Hematopoietic multipotent progenitor cell treated with erythropoietin and hydrocortisone succinate and interleukin-3 and kit ligand, for 6 days (in vitro differentiated cells): ENCODE measurements around the gene DLGAP1.
"Not testable (repeated sequence)": the region's sequence is repeated elsewhere in the genome, so short reads cannot be mapped to it uniquely, and the experiment has no call there.

Source experiments
- DNase-seq: peaks from one replicate; pipeline ENCODE4 v3.0.0-alpha.2; 2015

Gene DLGAP1

DNA sequence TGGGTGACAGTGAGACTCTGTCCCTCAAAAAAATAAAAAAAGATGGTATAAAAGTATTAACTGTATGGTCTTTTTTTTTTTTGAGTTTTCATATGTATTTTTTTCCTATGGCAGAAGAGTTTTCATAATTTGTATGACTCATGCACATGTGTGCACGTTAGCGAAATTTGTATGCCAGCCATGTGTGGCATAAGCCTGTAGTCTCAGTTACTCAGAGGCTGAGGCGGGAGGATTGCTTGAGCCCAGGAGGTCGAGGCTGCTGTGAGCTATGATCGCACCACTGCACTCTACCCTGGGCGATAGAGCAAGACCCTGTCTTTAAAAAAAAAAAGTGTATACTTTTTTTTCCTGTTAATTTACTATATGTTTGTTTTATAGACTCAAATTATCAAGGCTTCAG lies 844.3 kb downstream of the DLGAP1 start:
- no peak for DNase-seq

DNA sequence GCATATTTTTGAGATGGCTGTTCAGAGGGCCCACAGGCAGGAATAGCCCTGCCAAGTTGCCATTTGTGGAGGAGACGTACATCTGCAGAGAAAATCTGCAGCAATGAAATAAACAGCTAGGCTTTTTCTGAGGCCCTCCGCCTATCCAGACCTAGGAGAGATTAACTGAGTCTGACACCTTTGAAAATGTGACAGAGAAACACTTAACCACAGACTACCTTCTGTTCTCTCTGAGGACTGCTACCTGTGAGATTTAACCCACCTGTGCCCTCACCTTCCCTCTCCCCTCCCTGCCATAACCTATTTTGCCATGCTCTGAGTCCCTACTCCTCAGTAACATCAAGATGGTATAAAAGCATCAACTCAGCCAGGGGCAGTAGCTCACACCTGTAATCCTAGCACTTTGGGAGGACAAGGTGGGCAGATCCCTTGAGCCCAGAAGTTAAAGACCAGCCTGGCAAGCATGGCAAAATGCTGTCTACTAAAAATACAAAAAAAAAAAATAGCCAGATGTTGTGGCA lies 844.9 kb downstream of the DLGAP1 start:
- DNase-seq, result no peak

DNA sequence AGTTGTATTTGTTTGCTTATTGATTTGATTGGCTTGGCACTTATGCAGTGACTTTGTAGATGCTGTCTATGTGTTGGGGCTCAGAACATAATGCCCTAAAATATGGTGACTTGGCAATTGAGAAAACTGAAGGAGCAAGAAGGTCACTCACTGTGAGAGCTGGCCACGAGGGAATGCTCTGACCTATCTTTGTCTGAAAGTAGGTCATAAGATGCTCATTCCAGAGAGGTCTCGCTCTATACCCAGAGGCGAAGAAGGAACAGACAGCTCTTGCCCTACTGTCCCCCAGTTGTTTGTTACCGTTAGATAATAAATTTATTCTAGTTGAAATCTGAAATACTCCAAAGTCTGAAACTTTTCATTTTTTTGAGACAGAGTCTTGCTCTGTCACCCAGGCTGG lies 846.6 kb downstream of the DLGAP1 start:
- no peak for DNase-seq

- not testable (repeated sequence) for DNase-seq
These were observed 847.0 kb downstream of the DLGAP1 start for GRCh38 chr18:3608099-3608453.

DNA sequence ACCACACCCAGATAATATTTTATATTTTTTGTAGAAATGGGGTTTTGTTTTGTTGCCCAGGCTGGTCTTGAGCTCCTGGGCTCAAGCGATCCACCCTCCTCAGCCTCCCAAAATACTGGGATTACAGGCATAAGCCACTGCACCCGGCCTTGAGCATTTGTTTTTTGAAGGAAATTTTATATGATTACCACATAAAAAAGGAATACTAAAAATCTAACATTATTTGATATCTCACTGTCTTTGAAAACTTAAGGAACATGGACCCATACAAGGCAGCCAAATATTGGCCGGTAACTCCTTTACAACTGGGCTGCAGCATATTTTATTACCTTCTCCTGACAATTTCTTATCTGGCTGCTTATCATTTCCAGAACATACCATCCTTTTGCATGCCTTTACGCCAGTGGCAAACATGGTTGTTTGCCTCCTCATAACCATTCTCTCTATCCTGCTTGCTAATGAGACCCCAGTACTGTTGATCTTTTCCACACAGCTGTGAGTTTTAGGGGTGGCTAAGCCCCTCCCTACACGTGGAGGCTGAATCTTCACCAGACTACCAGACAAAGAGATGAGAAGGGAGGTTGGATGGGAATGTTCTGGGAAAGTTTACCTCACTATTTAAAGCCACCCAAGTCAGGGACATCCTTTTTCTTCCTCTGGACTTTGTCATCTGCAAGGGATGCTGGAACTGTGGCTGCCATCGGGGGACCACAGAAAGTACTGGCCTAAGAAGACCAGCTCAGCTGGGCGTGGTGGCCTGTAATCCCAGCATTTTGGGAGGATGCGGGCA lies 847.6 kb downstream of the DLGAP1 start:
- peak; percentile 58 for DNase-seq

GRCh38 chr18:3606863-3607262 lies 848.2 kb downstream of the DLGAP1 start:
- not testable (repeated sequence) for DNase-seq

DNA sequence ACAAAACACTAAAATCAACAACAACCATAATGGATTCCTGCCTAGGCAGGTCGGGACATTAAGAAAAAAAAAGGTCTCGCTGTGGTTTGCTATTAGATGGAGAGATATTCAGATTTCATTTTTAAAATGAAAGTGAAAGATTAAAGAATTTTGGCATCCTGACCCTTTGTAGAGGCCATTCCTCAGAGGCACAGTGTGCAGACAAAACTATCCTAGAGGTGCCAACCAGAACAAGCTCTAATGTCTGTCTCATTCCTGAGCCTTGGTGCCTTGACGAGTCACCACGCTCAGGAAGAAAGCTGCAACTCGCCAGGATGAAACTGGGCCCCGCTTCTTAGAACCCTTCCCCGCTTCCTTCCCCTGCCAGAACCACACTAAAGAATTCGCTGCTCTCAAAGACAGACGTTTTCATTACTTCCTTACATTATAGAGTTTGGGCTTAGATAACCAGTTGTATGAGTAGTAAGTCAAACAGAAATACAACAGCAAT lies 849.1 kb downstream of the DLGAP1 start:
- DNase-seq, result peak; percentile 67

DNA sequence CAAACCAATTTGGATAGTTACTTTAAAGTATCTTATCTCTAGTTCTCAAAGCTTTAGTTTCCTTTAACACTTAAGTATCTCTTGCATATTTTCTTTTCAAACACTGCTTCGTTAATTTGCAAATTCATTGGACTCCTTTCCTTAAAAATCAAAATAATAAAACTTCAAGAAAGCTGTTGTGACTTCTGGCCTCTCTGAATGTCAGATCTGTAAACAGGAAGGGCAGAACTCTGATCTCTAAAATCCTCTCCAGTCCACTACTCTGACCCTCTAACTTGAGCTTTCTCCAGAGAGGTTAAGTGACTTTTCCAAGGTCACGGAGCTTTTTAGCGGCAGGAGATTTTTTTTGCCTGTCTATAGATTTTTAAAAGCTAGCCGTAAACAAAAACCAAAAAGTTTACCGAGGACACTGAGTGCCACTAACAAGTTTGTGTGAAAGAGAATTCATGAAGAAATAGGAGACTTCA lies 849.6 kb downstream of the DLGAP1 start:
- DNase-seq, result peak; percentile 54

DNA sequence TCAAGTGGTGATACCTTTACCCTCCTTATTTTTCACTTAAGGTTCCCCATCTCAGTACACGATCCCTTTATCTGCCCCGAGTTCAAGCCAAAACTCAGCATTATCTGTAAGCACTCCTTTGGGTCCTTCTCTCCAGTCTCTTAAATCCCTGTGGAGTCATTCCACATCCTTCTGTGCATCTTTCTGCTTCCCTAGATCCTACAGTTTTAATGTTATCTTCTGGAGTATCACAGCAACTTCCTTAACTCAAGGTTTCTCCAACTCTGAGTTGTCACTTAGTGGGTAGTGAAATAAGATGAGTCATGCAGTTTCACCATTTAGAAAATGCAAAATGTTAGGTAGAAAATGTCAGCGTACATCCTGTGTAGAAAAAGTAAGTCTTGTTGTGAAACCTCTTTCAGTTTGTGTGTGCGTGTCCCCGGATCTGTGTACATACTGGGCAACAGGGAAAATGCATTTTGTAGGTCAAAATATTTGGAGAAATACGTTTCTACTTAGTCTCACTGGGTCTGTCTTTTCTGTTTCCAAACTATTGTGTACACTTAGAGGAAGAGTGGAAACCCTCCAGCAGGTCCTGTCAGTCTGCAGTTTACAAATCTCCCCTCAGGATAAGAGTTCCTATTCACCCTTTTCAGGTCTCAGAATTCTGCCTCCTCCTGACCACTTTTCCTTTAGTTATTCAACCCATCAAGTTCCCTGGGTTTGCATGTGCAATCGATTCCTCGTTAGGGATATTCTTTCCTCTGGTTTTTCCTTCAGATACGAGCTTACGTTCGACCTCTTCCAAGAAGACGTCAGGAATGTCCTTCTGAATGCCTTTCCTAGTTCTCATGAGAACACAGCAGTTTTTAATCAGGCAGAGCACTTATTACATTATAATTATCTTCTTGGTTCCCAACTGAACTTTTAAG lies 850.4 kb downstream of the DLGAP1 start:
- peak; percentile 84 for DNase-seq

- no peak for DNase-seq
These were observed 850.9 kb downstream of the DLGAP1 start for GRCh38 chr18:3604235-3604497.

DNA sequence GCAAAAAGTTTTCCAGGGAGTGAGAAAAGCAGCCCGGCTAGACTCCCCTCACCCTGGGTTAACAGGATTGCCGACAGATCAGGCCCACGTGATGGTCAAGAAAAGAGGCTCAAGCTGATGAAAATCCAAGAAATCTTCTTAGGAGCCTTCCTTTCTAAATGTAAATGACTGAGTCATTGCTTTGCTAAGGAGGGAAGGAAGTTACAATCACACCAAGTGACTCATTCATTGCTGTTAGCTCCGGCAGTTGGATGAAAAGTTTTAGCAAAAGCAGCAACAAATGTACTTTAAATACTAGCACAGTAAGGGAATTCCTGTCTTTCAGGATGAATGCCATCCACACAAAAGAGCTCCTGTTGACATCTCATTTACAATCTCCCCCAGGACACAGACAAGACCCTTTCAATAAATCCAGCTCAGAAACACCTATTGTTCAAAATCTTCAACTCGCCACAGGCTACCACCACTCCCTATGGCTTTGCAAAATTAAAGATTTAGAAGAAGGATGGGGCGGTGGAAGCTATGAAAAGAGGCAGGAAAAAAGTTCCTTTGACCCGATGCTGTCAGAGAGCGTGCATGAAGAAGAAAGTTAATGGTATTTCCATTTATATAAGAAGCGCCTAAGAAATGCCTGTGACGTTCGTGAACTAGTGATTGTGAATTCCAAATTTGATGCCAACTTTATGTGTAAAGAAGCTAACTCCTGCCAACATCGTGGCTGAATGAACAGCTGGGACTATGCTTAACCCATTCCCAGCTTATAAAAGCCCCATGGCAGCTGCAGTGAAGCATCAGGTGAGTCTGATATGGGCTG lies 851.5 kb downstream of the DLGAP1 start:
- DNase-seq, result peak; percentile 81

DNA sequence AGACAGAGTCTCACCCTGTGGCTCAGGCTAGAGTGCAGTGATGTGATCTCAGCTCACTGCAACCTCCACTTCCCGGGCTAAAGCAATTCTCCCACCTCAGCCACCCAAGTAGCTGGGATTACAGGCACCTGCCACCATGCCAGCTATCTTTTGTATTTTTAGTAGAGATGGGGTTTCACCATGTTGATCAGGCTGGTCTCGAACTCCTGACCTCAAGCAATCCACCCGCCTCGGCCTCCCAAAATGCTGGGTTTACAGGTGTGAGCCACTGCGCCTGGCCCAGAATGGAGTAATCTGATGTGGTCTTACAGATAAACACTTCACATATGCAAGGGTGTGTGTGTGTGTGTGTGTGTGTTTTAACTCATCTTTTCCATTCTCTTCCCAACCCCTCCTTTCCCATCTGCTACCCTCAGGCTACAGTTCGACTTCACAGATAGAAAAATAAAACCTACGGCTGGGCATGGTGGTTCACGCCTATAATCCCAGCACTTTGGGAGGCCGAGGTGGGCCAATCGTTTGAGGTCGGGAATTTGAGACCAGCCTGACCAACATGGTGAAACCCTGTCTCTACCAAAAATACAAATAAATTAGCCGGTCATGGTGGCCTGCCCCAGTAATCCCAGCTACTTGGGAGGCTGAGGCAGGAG lies 853.9 kb downstream of the DLGAP1 start:
- not testable (repeated sequence) for DNase-seq

GRCh38 chr18:3599861-3600260 lies 855.2 kb downstream of the DLGAP1 start:
- DNase-seq, result no peak

- peak; percentile 89 for DNase-seq
These were observed 855.9 kb downstream of the DLGAP1 start for GRCh38 chr18:3599195-3599594.

DNA sequence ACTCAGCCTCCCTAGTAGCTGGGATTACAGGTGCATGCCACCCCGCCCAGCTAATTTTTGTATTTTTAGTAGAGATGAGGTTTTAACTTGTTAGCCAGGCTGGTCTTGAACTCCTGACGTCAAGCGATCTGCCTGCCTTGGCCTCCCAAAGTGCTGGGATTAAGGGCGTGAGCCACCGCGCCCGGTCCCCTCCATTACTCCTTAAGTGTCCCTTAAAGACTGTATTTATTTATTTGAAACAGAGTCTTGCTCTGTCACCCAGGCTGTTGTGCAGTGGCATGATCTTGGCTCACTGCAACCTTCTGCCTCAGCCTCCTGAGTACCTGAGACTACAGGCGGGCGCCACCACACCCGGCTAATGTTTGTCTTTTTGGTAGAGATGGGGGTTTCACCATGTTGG lies 856.5 kb downstream of the DLGAP1 start:
- no peak for DNase-seq

- no peak for DNase-seq
These were observed 857.4 kb downstream of the DLGAP1 start for GRCh38 chr18:3597409-3598357.

- DNase-seq, result peak; percentile 96
These were observed 858.3 kb downstream of the DLGAP1 start for GRCh38 chr18:3596637-3597384.

DNA sequence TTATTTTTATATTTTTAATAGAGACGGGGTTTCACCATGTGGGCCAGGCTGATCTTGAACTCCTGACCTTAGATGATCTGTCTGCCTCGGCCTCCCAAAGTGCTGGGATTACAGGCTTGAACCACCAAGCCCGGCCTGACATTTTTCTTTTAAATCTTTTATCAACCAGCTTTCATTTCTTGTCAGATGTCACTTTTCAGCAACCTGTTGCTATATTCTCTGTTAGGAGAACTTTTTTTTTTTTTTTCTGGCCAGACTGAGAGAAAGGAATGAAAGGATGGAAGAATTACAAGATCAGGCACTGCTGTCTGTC lies 858.8 kb downstream of the DLGAP1 start:
- no peak for DNase-seq

- DNase-seq, result peak; percentile 72
These were observed 859.5 kb downstream of the DLGAP1 start for GRCh38 chr18:3595369-3596273.
